PFSK-1 (cell line): ENCODE measurements around the gene GATA1.

Experiments
- FOXP2 ChIP-seq: optimal IDR thresholded peaks from 2 replicates; pipeline ENCODE3; 2011; ENCODE audit warnings: borderline replicate concordance, control low read depth, inconsistent platforms; ENCODE audit not compliant: insufficient read depth; ENCODE audit errors: extremely low read length, extremely low read depth
- POLR2AphosphoS5 ChIP-seq: IDR thresholded peaks from 2 replicates; pipeline ENCODE4 v1.6.1; 2012; ENCODE audit warnings: low read depth, mild to moderate bottlenecking, control low read depth, low read length, moderate library complexity
- SIN3A ChIP-seq: IDR thresholded peaks from 2 replicates; pipeline ENCODE4 v1.6.1; 2012; ENCODE audit warnings: mild to moderate bottlenecking, low read length, moderate library complexity, borderline replicate concordance; ENCODE audit not compliant: insufficient read depth
- TAF1 ChIP-seq: IDR thresholded peaks from 2 replicates; pipeline ENCODE4 v1.6.1; 2012; ENCODE audit warnings: low read length, control low read depth, borderline replicate concordance; ENCODE audit not compliant: insufficient read depth
- TF ChIP-seq, protein P1 (sequence below), 2 experiments: IDR thresholded peaks; 2 replicates each; pipeline versions ENCODE4 v1.6.1 to v1.8.0; 2011 to 2012; ENCODE audit warnings: low read depth in 2 of 2, low read length in 2 of 2, control low read depth in 1 of 2, inconsistent platforms in 1 of 2, mild to moderate bottlenecking in 1 of 2, moderate library complexity in 1 of 2; ENCODE audit not compliant: insufficient read depth in 1 of 2

GATA1 gene

DNA sequence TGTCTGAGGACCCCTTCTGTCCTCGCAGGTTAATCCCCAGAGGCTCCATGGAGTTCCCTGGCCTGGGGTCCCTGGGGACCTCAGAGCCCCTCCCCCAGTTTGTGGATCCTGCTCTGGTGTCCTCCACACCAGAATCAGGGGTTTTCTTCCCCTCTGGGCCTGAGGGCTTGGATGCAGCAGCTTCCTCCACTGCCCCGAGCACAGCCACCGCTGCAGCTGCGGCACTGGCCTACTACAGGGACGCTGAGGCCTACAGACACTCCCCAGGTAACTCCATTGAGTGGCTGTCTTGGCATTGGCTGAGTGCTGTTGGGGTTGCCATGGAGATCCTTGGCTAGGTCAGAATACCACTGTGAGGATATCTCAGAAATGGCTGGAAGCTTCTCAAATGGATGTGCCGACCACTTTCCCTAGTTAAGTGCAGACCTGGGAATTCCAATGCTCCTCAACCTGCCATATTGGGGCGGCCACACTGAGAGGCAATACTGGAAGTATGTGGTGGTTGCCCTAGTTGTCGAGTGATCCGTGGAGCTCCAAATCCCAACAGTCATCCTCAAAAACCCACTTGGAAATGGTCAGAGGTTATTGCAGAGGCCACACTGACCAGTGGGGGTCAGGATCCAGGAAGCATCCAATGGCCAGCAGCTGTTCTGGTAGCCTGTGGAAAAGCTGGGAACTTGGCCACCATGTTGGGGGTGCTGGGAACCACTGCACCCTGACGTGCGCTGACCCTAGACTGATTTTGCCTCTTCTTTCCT, 4.9 kb downstream of the GATA1 start:
- TF ChIP-seq SIN3A (no peak), FOXP2 (no peak)
- TF ChIP-seq, protein P1, sequence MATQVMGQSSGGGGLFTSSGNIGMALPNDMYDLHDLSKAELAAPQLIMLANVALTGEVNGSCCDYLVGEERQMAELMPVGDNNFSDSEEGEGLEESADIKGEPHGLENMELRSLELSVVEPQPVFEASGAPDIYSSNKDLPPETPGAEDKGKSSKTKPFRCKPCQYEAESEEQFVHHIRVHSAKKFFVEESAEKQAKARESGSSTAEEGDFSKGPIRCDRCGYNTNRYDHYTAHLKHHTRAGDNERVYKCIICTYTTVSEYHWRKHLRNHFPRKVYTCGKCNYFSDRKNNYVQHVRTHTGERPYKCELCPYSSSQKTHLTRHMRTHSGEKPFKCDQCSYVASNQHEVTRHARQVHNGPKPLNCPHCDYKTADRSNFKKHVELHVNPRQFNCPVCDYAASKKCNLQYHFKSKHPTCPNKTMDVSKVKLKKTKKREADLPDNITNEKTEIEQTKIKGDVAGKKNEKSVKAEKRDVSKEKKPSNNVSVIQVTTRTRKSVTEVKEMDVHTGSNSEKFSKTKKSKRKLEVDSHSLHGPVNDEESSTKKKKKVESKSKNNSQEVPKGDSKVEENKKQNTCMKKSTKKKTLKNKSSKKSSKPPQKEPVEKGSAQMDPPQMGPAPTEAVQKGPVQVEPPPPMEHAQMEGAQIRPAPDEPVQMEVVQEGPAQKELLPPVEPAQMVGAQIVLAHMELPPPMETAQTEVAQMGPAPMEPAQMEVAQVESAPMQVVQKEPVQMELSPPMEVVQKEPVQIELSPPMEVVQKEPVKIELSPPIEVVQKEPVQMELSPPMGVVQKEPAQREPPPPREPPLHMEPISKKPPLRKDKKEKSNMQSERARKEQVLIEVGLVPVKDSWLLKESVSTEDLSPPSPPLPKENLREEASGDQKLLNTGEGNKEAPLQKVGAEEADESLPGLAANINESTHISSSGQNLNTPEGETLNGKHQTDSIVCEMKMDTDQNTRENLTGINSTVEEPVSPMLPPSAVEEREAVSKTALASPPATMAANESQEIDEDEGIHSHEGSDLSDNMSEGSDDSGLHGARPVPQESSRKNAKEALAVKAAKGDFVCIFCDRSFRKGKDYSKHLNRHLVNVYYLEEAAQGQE (IDR thresholded peaks at IDR 0.05; ENCODE audit: insufficient read depth in 1 of 2, low read depth in 2 of 2, low read length in 2 of 2), result no peak

DNA sequence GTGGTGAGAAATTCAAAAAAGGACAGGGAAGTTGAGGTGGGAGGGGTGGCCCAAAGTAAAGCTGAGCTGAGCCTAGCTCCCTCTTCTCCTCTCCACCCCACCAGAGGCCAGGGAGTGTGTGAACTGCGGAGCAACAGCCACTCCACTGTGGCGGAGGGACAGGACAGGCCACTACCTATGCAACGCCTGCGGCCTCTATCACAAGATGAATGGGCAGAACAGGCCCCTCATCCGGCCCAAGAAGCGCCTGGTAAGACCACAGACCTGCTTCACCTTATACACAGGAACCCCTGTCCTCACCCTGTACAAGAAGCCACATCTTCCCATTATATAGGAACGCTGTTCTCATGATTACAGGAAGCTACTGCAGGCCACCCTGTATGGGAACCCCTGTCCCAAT, 5.8 kb downstream of the GATA1 start:
- TF ChIP-seq TAF1, result no peak
- TF ChIP-seq, protein P1 (IDR thresholded peaks at IDR 0.05; ENCODE audit: insufficient read depth in 1 of 2, low read depth in 2 of 2, low read length in 2 of 2), result no peak
- TF ChIP-seq SIN3A, result no peak
- no peak for TF ChIP-seq FOXP2
- no peak for TF ChIP-seq POLR2AphosphoS5

DNA sequence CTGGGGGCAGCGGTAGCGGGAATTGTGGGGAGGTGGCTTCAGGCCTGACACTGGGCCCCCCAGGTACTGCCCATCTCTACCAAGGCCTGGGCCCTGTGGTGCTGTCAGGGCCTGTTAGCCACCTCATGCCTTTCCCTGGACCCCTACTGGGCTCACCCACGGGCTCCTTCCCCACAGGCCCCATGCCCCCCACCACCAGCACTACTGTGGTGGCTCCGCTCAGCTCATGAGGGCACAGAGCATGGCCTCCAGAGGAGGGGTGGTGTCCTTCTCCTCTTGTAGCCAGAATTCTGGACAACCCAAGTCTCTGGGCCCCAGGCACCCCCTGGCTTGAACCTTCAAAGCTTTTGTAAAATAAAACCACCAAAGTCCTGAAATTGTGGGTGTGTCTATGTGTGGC, 7.5 kb downstream of the GATA1 start:
- TF ChIP-seq TAF1 (no peak), SIN3A (no peak), FOXP2 (no peak), POLR2AphosphoS5 (no peak)
- TF ChIP-seq, protein P1 (IDR thresholded peaks at IDR 0.05; ENCODE audit: insufficient read depth in 1 of 2, low read depth in 2 of 2, low read length in 2 of 2), result no peak

DNA sequence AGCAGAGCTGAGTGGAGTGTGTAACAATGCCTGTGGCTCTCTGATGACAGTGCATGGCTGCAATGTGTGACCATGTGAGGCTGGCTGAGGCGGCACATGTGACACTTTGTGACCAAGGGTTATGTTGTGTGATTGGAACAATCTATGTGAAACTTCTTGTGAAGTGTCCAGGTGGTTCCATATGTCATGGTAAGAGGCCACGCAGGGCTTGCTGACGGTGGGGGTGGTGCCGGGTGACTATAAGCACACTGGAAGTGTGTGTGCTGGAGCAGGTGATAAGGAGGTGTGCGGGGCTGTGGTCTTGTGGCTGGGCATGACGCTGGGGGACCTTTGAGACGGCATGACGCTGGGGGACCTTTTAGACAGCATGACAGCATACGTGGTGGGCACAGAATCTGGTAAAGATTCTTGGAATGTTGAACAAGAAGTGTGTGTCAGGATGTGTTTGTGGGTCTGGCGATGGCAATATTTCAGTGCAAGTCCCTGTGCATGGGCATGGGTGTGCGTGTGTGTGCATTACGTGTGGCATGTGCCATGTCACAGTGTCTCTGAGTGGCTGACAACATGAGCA, 8.0 kb downstream of the GATA1 start:
- no peak for TF ChIP-seq TAF1

DNA sequence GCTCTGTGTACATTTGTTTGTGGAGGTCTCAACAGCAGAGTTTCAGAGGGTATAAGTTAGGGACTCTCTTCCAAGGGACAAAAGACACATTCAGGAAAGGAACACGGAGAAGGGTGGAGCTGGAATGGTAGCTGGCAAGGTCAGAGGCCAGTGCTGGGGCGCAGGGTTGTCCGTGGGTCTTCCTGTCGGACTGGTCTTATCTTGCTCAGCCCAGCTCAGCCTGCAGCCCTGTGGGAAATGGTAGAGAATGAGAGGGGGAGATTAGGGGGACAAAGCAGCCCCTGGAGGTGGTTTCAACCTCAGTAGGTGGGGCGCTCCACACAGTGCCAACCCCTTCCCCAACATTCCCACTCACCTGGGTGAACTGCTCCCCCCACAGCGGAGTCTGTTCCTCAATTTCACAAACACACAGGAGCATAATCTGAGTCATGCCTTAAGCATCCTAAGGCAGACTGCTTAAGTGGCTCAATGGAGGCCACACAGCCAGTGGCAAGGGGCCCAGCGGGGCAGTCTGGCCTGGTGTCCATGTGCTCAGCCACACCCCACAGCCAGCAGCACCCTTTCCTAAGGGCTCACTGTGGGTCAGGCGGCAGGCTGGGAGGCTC, 8.6 kb downstream of the GATA1 start:
- TF ChIP-seq, protein P1 (IDR thresholded peaks at IDR 0.05; ENCODE audit: insufficient read depth in 1 of 2, low read depth in 2 of 2, low read length in 2 of 2), result no peak
